HEK293 (cell line): ENCODE measurements around the gene BTNL9.

Experiments used
- CTCF ChIP-seq: fragments of 450-650 bp; formaldehyde crosslinking; IDR thresholded peaks from 2 replicates; pipeline ENCODE4 v1.5.1; 2016; ENCODE audit warnings: missing biosample characterization, missing genetic modification characterization
- PRDM10 ChIP-seq: fragments of 450-650 bp; formaldehyde crosslinking; IDR thresholded peaks from 2 replicates; pipeline ENCODE4 v1.5.1; 2016; ENCODE audit warnings: missing biosample characterization, missing genetic modification characterization
- ZNF274 ChIP-seq, 2 experiments: fragments of 200-500 bp in 1 of 2; fragments of 450-650 bp in 1 of 2; sonication (Bioruptor generic) in 1 of 2; formaldehyde crosslinking in 1 of 2; IDR thresholded peaks; 2 replicates each; pipeline versions ENCODE4 v1.5.1 to v1.6.1; 2014 to 2016; ENCODE audit warnings: borderline replicate concordance in 1 of 2, inconsistent platforms in 1 of 2, low read length in 1 of 2, missing biosample characterization in 1 of 2, missing genetic modification characterization in 1 of 2

GRCh38 chr5:181056431-181056830 lies 16.4 kb downstream of the BTNL9 start:
- TF ChIP-seq CTCF (tag by site-specific recombination) (no peak), PRDM10 (no peak), ZNF274 (IDR thresholded peaks at IDR 0.05; ENCODE audit: low read length) (no peak), ZNF274 (tag by site-specific recombination; IDR thresholded peaks at IDR 0.05; ENCODE audit: borderline replicate concordance) (no peak)
